Stimulated activated CD8-positive, alpha-beta memory T cell treated with anti-CD3 and anti-CD28 coated beads, Interleukin-7, amount 100 ng/mL, for 24 hours (primary cell): Measurements from ENCODE around the gene CAP2.
"Not testable (repeated sequence)": the region's sequence is repeated elsewhere in the genome, so short reads cannot be mapped to it uniquely, and the experiment has no call there.

Source experiments
- DNase-seq: peaks from one replicate; pipeline ENCODE4 v3.0.0-alpha.2; 2020; ENCODE audit warnings: low read depth

The CAP2 gene

DNA sequence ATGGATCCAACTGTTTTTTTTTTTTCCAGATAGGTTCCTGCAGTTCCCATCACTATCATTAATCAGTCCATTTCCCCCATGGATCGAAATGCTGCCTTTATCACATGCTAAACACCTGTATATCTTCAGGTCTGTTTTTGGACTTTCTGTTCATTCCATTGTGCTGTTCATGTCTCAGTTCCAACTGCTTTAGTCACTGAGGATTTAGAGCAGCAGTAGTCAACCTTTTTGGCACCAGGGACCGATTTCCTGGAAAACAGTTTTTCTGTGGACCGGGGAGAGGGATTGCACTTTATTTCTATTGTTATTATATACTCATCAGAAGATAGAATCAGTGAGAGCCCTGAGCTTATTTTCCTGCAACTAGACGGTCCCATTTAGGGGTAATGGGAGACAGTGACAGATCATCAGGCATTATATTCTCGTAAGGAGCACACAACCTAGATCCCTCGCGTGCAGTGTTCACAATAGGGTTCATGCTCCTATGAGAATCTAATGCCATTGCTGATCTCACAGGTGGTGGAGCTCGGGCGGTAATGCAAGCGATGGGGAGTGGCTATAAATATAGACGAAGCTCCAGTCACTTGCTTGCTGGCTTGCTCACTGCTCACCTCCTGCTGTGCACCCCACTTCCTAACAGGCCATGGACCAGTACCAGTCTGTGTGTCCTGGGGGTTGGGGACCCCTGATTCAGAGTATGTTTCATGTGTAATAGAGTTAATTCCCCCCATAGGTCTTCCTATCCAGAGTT is 46.0 kb downstream of the CAP2 start:
- DNase-seq = no peak

DNA sequence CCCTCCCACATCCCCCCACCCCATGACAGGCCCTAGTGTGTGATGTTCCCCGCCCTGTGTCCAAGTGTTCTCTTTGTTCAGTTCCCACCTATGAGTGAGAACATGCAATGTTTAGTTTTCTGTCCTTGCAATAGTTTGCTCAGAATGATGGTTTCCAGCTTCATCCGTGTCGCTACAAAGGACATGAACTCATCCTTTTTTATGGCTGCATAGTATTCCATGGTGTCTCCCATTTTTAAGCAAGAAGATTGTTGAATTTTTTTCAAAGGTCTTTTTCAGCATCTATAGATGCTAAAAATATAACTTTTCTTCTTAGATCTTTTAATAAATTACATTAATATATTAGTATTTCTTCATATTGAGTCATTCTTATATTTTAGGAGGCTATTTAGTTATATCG is 47.4 kb downstream of the CAP2 start:
- DNase-seq = not testable (repeated sequence)

DNA sequence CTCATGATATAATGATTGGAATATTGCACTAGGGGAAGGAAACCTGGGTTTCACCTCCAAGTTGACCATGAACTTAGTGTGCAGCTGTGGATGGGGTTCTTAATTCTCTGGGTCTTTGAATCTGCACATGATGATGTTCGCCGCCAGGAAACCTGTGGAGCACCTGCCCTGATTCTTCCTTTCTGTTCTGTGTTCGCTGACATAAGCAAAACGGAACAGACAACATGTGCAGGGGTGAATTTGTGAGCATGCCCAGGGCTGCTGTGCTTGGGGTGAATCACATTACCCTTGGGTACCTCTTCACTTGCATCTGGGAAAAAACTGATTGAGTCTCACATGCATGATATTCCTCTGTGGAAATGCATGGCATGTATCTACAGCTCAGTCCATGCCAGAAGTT is 48.8 kb downstream of the CAP2 start:
- no peak for DNase-seq

DNA sequence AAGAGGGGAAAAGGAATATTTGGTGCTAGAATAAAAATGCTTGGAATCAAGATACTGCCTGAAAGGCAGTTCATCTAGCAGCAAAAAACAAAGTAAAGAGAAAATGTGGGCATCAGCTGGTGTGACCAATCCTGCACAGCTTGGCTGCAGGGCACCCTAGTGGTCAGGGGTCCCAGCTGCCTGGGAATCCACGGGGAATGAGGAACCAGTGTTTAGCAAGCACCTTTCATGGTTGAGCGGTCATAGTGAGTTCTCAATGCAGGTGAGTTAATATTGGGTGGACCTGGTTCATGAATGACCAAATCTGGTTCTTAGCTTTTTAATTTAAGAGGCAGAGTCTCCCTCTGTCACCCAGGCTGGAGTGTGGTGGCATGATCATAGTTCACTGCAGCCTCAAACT is 53.3 kb downstream of the CAP2 start:
- no peak for DNase-seq

DNA sequence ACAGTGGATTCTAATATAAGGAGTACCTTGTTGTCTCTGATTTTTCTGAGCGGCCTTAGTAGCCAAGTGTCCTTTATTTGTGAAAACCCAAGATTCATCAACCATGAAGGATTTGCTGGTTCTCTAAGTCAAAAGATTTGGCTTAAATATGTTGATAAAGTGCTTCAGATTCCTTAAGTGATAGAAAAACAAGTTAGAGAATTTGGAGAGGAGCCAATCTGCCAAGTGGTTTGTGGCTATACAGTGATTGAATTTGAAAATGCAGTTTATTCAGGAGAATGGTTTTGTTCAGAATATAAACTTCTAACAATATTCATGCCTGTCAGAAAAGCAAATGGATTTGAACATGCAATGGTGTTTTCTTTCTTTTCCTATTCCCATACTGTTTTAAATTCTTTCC is 54.8 kb downstream of the CAP2 start:
- no peak for DNase-seq

DNA sequence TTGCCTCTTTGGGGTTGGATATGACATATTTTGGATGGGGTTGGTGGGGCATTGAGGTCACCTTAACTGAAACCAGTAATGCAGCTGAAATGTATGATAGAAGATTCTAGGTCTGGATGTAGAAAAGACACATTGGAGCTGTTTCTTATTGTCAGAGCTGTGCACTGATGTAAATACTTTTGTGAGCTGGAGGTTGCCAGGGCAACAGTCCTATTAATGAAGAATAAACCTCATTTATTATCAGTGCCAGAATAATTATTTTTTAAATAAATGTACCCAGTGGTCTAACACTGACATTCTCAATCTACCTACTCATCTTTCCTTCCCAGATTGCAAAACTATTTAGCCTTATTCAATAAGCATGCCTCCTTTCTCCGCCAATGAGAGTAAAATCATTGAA is 57.0 kb downstream of the CAP2 start:
- no peak for DNase-seq

DNA sequence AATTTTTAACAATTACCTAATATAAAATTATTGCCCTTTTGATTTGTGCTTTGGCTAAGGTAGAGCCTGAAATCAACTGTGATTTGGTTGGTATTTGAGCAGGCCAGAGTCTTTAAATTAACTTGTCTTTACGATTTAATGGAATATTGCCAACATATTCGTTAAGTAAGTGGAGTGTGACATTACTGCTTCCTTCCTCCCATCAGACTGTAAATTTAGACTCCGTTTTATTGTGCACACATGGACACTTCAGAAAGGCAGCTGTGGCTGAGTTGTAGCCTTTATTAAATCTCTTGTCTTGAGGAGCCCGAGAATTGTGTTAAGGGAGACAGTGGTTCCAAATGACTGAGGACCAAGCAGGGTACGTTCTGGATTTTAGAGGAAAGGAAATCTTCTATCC is 57.4 kb downstream of the CAP2 start:
- no peak for DNase-seq

DNA sequence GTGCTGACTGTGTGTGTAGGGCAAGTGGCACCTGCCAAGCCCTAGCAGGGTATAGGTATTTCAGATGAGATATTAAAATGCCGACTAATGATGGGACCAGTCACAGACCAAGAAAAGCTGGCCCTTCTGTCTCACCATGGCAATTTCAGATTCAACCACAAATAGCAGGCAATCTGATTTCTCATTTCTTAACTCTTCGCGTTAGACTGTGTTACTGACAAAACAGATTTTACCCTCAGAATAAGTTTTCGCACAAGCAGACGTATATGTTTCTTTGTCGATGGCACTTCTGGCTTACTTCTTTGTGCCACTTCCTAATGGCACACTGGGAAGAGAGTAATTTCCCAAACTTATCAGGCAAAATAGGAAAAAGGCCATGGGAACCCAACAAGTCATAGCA is 58.7 kb downstream of the CAP2 start:
- no peak for DNase-seq

DNA sequence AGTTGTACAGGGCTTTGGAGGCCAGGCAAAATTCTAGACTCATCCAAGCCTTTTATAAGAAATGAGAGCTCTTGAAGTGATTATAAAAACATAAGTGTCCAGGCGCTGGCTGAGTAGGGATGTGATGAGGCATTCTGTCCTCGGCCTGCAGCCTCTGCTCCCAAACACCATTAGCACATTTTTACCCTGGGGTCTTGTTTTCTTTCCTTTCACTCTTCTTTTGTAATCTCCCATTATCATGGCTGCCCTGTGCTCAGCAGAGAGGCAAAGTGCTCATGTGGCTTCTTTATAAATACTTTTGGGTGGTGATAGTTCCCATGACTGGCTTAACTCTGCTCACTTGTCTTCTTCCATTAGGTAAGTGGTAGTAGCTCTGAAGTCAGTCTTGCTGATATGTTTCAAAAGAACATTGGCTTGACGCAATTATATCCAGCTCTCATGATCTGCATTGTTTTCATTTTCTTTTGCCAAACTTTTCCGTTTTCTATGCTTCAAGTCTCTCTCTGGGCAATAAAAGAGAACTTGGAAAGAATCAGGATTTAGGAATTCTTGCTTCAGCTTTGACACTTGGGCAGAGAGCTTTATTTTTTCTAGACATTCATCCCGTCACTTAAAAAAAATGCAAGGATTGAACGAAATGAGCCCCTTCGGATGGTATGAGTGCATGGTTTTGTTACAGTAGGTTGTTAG is 61.1 kb downstream of the CAP2 start:
- no peak for DNase-seq

DNA sequence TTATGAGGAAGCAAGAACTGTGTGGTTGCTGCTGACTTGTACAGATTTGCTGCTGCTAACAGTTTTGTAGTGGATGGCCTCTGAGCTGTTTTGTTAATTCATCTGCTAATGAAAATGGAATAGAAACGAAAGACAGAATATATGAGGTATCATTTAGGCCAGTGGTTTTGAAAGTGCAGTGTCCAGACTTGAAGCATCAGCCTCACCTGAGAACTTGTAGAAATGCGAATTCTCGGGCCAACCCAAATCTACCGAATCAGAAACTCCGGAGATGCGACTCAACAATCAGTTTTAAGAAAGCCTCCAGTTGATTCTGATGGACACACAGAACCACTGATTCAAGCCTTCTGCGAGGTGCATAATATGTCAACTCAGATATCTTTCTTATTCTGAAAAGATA is 62.5 kb downstream of the CAP2 start:
- DNase-seq = no peak

DNA sequence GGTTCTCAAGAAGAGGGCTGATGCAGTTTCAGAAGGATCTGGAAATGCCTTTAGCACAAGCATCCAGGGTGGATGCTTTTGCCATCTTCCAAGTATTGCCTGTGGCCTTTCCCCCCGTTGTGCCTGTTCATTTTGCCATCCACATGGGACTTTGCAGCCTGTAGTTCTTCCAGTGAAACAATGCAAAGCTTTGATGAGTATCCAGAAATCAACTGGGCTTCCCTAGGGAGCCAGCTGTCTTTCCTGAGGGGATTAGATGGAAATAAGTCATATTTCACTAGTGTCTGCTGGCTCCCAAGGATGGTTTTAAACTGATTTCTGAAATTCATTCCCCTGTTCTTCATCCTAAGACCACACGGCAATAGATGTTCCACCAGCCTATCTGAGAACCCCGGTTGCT is 63.3 kb downstream of the CAP2 start:
- no peak for DNase-seq

DNA sequence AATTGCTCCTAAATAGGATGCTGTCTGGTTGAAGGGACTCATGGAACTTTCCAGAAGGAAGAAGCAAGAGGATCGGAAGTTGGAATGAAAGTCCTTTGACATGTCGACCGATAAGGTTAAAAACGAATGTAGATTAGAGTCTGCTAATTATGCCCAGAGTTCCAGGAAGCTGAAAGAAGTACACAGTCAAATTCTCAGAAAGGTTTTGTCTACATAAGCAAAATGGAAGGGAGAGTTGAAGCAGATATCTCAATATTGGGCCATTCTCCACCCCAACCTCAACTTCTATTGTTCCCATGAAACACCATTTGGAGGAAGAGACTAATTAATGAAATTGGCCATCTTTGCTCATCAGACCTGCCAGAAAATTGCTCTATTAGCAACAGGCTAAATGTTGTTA is 64.0 kb downstream of the CAP2 start:
- DNase-seq = no peak

DNA sequence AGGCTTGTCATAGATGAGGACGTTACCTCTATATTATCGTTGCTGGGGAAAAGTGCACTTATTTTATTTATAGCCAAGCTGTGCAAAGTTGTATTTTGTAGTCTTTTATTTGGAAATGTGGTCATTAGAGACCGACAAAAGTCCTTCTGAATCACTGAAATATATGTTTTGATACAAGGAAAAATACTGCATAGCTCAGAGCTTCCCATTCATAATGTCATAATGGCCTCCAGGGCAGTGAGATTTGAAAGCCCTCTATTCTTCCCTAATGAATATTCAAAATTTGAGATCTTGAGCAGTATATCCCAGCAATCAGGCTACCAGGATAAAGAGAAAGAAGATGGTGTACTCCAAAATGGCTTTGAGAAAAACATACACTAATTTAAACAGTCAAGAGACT is 64.6 kb downstream of the CAP2 start:
- DNase-seq = no peak

DNA sequence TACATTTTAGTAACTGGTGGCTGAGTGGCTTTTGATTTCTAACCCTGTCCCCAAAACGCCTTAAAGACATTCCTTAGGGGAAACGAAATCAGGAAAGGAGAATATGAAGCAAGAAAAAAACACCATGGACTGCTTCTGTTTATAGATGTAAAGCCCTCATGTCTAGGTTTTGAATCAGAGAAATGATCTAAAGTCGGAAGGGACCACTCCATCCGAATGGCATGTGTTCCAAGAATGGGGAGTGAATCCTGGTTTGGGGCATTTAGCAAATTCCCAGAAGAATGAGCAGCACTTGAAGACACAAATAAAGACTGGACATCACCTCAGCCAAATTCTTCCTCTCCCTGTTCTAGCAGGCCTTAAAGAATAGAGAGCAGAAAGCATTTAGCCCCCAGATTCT is 65.6 kb downstream of the CAP2 start:
- DNase-seq = no peak

DNA sequence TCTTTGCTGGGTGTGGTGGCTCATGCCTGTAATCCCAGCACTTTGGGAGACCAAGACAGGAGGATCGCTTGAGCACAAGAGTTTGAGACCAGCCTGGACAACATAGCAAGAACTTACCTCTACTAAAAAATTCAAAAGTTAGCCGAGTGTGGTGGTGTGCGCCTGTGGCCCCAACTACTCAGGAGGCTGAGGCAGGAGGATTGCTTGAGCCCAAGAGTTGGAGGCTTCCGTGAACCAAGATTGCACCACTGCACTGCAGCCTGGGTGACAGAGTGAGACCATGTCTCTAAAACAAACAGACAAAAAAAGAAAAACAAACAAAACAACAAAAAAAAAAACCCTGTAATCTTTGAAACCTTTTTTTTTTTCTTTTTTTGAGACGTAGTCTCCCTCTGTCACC is 67.5 kb downstream of the CAP2 start:
- no peak for DNase-seq

DNA sequence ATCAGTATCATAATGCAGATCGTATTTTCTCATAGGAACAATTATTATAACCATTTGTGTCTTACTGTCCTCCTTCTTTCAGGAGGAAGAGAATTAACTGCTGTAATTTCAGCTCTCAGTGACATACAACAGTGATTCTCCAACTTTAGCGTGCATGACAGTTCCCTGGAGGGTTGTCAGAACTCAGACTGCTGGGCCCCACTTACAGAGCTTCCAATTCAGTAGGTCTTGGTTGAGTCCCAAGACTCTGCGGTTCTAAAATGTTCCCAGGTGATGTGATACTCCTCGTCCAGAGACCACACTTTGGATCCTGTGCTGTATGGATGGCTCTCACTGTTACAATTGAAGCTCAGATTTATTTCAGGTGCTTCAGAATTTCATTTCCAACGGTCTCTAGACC is 72.8 kb downstream of the CAP2 start:
- no peak for DNase-seq

DNA sequence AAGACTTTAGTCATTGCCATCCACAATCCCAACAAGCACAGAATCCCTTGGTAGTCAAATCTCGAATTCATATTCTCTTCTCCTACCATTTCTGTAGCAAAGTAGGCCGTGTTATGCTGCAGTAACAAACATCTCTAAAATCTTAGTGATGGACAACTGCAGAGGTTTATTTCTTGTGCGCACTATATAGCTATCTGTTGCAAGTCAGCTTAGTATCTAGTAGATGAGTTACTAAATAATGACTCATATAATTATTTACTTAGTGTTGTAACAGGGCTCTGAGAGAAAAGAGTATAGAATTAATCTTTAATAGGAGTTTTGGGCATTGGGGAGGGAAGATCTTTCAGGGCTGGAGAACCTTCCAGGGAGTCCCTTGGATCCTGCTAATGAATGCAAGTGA is 73.3 kb downstream of the CAP2 start:
- DNase-seq = no peak

DNA sequence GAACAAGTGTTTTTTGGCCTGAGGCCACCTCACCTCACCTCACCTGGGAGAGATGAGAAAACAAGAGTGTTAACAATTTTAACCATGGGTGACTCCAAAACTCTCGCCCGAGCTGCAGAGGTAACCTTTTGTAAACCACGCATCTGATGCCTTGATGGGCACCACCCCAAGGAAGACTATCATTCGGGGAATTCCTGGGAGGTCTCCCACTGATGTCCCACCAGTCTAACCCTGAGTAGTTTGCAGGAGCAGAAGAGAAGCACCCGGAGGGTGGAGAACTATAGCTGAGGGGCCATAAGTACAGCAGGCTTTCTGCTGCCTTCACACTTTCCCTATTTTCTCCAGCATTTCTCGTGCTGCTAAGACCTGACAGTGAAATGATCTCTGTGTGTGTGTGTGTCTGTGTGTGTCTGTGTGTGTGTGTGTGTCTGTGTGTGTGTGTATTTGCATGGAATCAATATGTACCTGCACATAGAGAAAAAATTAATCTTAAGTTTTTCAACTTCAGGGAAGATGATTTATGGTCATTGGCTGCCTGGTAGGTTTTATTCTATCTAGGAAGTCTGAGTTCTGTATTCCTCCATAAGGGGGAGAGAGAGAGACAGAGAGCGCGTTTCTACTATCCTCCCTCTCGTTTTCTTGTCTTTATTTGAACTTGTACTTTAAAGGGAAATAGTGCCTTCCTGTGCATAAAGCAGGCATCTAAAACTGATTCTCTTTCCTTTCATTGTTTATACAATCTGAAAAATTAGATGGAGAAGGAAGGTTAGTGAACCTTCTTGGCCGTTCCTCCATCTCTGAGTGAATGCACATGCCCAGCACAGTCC is 75.8 kb downstream of the CAP2 start:
- DNase-seq = no peak

DNA sequence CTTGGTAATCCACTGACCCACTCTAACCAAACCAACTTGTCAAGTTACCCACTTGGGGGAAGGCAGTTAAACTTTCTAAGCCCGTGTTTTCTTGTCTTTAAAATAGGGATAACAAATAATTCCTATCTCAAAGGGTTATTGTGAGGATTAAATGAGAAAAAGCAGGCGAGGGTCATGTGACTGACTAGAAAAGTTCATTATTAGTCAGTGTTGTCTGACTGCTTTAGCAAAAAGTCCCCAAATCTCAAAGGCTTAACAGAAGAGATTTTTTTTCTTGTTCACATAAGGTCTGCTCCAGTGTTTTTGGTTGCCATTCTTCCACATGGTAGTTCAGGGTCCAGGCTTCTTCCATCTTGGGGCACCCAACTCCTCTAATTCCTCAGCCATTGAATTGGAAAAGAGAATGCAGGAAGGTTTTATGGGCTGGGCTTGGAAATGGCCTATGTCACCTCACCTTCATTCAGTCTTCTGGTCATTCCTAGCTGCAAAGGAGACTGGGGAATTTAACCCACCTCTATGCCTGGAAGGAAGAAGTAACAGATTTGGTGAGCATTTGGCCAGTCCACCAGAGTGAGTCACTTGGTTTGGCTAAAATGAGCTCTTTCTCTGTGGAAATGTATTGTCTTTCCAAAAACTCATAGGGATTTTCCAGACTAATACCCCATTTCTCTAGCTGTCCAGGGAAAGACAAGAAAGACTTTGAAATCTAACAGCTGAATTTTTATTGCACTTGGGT is 77.0 kb downstream of the CAP2 start:
- DNase-seq = no peak

DNA sequence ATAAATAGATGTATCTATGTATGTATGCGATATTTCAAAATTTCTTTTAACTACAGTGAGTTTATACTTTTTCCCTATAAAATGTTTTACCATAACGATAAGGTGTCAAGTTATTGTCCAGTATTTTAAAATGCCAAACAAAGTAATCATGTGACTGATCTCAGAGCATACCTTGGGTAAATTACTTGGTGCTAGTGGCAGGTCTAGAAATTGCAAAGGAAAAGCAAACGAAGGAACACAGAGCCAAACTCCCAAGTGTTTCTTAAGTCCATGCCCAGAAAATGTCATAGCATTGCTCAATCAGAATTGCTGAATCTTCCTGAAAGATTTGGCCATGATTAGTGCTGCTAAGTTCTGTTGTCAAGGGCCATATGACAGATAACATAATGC is 77.5 kb downstream of the CAP2 start:
- DNase-seq = no peak

DNA sequence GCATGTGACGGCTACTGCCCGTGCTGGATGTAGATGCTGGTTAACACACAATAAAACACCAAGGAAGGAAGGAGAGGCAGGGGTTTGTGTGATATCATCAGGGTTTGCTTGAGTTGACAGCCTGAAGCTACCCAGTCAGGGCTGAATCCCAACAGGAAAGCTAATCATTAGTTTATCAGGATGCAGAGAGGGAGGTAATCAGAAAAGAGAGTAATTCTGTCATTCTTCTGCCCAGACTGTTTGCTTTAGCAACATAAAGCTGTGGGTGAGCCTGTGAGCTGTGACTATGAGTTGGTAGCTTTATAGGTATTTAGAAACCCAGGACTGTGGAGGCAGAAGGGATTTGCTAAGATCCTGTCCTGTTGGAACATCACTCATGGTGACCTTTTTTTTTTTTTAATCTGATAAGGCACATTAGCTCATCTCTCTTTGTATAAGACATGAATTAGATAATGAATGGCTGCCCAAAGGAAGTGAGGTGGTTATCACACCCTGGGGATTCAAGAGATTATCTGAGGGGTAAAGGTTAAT is 79.3 kb downstream of the CAP2 start:
- no peak for DNase-seq

DNA sequence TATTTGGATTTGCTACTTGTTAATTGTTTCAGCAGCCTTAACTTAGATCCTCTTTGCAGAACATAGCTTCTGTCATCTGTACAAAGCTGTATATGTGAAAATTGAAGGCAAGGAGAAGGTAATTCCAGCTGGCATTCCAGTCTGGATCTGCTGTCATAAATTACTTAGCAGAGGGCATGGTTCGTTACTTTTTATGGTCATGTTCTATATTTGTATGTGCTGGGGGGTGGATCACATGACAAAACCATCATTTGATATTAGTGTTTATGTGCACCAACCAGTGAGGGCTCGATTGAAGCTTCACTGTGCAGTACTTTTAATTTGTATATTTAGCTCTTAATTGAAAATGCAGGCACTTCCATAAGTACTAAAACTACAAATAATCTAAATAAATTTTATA is 80.2 kb downstream of the CAP2 start:
- no peak for DNase-seq
